Measurements from ENCODE around the gene SPRR4. TPM values are rescaled to one million over a fixed set of nuclear protein-coding genes. Genes with fewer than 3 reads are reported as not detected.
"Not testable (repeated sequence)": the region's sequence is repeated elsewhere in the genome, so short reads cannot be mapped to it uniquely, and the experiment has no call there.

SPRR4 gene
- polyA plus RNA-seq, 1 of the 3 experiments (the other 2 are of a cell fraction): not detected

GRCh38 chr1:153021829-153022228 is 51.4 kb downstream of the SPRR4 start:
- WGBS (ENCODE audit: low lambda C conversion rate): 8% methylated on average over 2 of the region's 2 CpGs
- H3K27ac ChIP-seq (ENCODE audit: low read depth in 2 of 2, low read length in 1 of 2); H3K4me2 ChIP-seq; H3K36me3 ChIP-seq (replicated peaks in 1 of 2; ENCODE audit: control insufficient read depth in 1 of 2, insufficient read depth in 2 of 2, low read length in 1 of 2); DNase-seq; POLR2A ChIA-PET; H4K20me1 ChIP-seq (ENCODE audit: insufficient read depth); H3K79me2 ChIP-seq (ENCODE audit: insufficient read depth); H3K4me3 ChIP-seq (ENCODE audit: low read depth in 2 of 2, low read length in 1 of 2); H3K9me2 ChIP-seq; CTCF ChIA-PET; H3K4me1 ChIP-seq (ENCODE audit: control insufficient read depth in 1 of 2, insufficient read depth in 2 of 2, low read depth in 1 of 2, low read length in 1 of 2); H3K27me3 ChIP-seq (ENCODE audit: insufficient read depth); H2AFZ ChIP-seq (ENCODE audit: low read depth); H3K9ac ChIP-seq; H3F3A ChIP-seq (replicated peaks; ENCODE audit: insufficient read depth); H3K9me3 ChIP-seq: not testable (repeated sequence)

Small RNA genes within 50 kb of the gene (small RNA-seq; reads per million reads assigned to genes)
- gene RF00322: 0 reads per million in 7 experiments
- gene SPRR1A: 0 reads per million in 7 experiments

Other genes with a start within 250 kb of the SPRR4 start
- gene KPRP, start 212.6 kb upstream of the SPRR4 start, polyA plus RNA-seq (2012; rRNA removed): not detected in 2 replicates
- gene LCE1F, start 195.5 kb upstream of the SPRR4 start, polyA plus RNA-seq (2012; rRNA removed): not detected in 2 replicates
- gene LCE1E, start 184.4 kb upstream of the SPRR4 start, polyA plus RNA-seq (2012; rRNA removed): not detected in 2 replicates
- gene LCE1D, start 173.9 kb upstream of the SPRR4 start, polyA plus RNA-seq (2012; rRNA removed): not detected in 2 replicates
- not detected in 2 replicates for gene LCE1C, start 164.0 kb upstream of the SPRR4 start, polyA plus RNA-seq (2012; rRNA removed)
- gene LCE1B, start 158.7 kb upstream of the SPRR4 start, polyA plus RNA-seq (2012; rRNA removed): not detected in 2 replicates
- not detected in 2 replicates for gene LCE1A, start 143.2 kb upstream of the SPRR4 start, polyA plus RNA-seq (2012; rRNA removed)
- not detected in 2 replicates for gene LCE6A, start 127.8 kb upstream of the SPRR4 start, polyA plus RNA-seq (2012; rRNA removed)
- gene LCE7A, start 110.7 kb upstream of the SPRR4 start, polyA plus RNA-seq (2012; rRNA removed): not detected in 2 replicates
- gene SMCP, start 92.3 kb upstream of the SPRR4 start, polyA plus RNA-seq (2012; rRNA removed): not detected in 2 replicates
- 0.64 and 0.86 TPM in 2 replicates for gene IVL, start 62.1 kb upstream of the SPRR4 start, polyA plus RNA-seq (2012; rRNA removed)
- not detected in 2 replicates for gene SPRR5, start 23.4 kb upstream of the SPRR4 start, polyA plus RNA-seq (2012; rRNA removed)
- not detected in 2 replicates for gene SPRR1A, start 13.4 kb downstream of the SPRR4 start, polyA plus RNA-seq (2012; rRNA removed)
- not detected in 2 replicates for gene SPRR3, start 31.1 kb downstream of the SPRR4 start, polyA plus RNA-seq (2012; rRNA removed)
- not detected in 2 replicates for gene SPRR1B, start 60.6 kb downstream of the SPRR4 start, polyA plus RNA-seq (2012; rRNA removed)
- gene SPRR2D, start 70.5 kb downstream of the SPRR4 start, polyA plus RNA-seq (2012; rRNA removed): not detected in 2 replicates
- not detected in 2 replicates for gene SPRR2A, start 86.9 kb downstream of the SPRR4 start, polyA plus RNA-seq (2012; rRNA removed)
- not detected in 2 replicates for gene SPRR2B, start 101.0 kb downstream of the SPRR4 start, polyA plus RNA-seq (2012; rRNA removed)
- gene SPRR2E, start 123.9 kb downstream of the SPRR4 start, polyA plus RNA-seq (2012; rRNA removed): not detected in 2 replicates
- not detected in 2 replicates for gene SPRR2F, start 142.9 kb downstream of the SPRR4 start, polyA plus RNA-seq (2012; rRNA removed)
- not detected in 2 replicates for gene SPRR2G, start 180.2 kb downstream of the SPRR4 start, polyA plus RNA-seq (2012; rRNA removed)
- not detected in 2 replicates for gene LELP1, start 232.8 kb downstream of the SPRR4 start, polyA plus RNA-seq (2012; rRNA removed)
- not detected in 2 replicates for gene PRR9, start 246.9 kb downstream of the SPRR4 start, polyA plus RNA-seq (2012; rRNA removed)

Data from SK-N-SH (cell line).